SW 1271 (cell line): ENCODE measurements around the gene TRDN.

Experiments
- DNase-seq, 2 experiments: peaks; one replicate each; lab custom pipeline; 2025; lab: John Stamatoyannopoulos, UW

TRDN gene, protein sequence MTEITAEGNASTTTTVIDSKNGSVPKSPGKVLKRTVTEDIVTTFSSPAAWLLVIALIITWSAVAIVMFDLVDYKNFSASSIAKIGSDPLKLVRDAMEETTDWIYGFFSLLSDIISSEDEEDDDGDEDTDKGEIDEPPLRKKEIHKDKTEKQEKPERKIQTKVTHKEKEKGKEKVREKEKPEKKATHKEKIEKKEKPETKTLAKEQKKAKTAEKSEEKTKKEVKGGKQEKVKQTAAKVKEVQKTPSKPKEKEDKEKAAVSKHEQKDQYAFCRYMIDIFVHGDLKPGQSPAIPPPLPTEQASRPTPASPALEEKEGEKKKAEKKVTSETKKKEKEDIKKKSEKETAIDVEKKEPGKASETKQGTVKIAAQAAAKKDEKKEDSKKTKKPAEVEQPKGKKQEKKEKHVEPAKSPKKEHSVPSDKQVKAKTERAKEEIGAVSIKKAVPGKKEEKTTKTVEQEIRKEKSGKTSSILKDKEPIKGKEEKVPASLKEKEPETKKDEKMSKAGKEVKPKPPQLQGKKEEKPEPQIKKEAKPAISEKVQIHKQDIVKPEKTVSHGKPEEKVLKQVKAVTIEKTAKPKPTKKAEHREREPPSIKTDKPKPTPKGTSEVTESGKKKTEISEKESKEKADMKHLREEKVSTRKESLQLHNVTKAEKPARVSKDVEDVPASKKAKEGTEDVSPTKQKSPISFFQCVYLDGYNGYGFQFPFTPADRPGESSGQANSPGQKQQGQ

DNA sequence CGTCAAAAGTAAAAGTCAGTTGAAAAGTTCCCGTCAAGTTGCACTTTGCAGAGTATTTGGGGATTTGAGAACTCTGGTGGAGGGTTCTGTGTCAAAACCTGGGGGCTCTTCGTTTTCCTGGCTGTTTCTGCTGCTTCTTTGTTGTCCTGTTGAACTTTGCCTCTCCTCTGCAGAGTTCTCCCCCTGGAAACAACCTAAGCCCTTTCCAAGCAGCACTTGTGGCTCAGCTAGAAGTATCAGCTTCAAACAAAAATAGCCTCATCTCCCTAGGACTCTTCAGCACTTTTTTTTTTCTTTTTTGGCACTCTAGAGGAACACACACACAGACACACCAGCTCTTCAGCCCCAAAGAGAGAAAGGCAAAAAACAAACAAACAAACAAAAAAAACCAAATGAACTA is at the start of gene TRDN:
TSS of gene TRDN (minus strand) at position 169 of the 400 bp plus-strand sequence. CDS start 175 bp downstream, outside the sequence.
- no peak for DNase-seq

DNA sequence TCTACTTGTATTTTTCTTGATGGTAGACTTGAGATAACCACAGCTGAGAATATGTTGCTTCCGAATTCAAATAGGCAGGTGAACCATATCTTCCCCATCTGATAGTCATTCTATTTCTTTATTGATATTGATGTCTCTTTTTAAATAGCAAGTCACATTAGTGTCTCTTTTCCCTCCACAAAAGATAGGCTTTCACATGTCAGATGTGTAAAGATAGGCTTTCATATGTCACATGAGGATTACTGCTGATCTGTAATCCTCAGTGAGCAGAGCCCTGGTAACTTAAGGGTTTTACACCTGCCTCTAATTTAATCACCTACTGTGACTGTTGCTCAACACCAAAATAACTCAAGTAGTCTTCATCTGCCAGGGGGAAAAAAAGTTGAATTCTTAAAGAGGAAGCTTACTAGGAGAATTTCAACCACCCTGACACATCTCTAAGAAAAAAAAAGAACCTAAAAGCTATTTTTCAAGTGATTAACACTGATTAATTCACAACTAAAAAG is 45.3 kb upstream of the TRDN start:
- DNase-seq = no peak

DNA sequence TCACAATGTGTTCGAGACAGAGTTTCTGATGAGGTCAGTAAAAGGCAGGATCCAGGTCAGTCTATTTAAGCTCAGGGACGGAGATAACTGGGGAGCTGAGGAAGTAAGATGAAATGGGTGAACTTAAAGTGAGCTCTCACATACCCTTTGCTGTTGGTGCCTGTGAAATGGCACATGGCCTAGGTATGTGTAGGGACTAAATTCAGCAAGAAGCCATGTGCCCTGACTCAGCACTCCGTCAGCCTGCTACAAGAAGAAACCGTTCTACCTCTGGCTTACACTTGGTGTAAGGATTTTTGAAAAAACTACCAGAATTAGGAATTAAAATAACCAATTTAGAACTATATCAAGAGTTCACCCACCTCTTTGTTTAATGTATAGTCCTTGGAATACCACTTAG is 41.1 kb upstream of the TRDN start:
- DNase-seq = no peak

DNA sequence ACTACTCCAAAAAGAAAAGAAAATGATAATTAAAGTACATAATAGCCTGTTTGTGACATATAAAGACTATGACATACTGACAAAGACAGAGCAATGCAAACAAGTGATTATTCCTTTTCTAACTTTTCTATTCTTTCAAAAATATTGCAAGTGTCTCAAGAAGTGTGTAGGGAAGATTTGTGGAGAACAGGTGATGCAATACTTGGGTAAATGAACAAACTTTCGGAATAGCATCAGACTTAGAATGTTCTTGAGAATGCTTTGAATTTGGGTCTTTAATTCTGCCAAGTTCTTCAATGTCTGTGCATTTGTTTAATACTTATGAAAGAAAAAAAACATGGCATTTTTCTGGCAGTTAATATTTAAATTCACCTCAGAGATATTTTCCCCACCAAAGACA is 40.0 kb upstream of the TRDN start:
- no peak for DNase-seq

DNA sequence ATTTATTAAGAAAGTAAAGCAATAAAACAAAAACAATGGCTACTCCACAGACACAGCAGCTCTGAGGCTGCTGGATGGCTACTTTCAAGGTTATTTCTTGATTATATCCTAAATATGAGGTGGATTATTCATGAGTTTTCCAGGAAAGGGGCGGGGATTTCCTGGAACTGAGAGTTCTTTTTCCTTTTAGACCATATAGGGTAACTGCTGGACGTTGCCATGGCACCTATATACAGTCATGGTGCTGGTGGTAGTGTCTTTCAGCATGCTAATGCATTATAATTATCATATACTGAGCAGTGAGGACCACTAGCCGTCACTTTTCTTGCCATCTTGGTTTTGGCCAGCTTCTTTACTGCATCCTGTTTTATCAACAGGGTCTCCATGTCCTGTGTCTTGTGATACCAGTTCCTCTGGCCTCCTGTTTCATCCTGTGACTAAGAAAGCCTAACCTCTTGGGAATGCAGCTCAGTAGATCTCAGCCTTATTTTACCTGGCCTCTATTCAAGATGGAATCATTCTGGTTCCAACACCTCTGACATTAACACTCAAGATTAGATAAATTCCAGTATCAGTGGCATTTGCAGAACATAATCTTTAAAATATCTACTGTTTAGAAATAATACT is 32.3 kb upstream of the TRDN start:
- DNase-seq = no peak

DNA sequence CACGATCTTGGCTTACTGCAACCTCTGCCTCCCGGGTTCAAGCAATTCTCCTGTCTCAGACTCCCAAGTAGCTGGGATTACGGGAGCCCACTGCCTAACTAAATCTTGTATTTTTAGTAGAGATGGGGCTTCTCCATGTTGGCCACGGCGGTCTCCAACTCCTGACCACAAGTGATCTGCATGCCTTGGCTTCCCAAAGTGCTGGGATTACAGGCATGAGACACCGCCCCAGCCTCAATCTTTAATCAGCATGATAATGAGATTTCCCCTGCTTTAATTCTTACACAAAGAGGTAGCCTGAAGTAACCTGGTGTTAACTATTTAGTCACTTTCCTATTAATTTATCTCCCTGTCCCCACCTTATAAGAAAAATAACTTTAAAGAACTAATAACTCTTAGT is 31.3 kb upstream of the TRDN start:
- no peak for DNase-seq

DNA sequence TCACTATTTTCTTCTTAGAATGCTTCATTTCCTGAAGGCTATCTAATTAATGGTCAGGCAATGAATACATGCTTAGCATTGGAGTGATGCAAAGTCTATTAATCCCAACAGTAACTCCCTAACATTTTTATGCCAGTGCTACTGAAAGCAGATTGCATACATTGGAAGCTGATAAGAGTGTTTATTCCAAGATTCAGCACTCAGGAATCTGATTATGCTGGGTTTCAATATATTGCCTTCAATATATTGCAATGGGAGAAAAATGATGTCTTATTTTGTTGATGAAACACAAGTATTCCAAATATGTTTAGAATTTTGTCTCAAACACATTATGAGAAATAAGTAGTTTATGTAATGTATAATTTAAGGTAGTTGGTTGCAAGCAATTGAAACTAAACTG is 26.7 kb upstream of the TRDN start:
- DNase-seq = no peak

DNA sequence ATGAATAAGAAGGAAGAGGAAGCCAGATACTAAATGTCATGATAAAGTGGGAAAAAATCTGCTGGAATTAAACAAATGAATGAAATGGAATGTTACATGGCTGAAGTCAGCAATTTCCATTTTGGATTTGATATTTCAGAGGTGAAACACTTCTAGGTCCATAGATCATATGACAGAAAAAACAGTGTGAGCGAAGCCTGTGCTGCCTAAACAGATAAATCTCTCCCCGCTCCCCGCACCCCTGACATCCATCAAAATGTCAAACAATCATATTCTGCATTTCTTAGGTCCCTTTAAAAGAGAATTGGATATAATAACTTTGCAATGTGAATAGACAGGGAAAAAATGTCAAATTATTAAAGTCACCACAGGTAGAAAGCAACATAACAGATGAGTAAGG is 26.0 kb upstream of the TRDN start:
- DNase-seq = no peak

DNA sequence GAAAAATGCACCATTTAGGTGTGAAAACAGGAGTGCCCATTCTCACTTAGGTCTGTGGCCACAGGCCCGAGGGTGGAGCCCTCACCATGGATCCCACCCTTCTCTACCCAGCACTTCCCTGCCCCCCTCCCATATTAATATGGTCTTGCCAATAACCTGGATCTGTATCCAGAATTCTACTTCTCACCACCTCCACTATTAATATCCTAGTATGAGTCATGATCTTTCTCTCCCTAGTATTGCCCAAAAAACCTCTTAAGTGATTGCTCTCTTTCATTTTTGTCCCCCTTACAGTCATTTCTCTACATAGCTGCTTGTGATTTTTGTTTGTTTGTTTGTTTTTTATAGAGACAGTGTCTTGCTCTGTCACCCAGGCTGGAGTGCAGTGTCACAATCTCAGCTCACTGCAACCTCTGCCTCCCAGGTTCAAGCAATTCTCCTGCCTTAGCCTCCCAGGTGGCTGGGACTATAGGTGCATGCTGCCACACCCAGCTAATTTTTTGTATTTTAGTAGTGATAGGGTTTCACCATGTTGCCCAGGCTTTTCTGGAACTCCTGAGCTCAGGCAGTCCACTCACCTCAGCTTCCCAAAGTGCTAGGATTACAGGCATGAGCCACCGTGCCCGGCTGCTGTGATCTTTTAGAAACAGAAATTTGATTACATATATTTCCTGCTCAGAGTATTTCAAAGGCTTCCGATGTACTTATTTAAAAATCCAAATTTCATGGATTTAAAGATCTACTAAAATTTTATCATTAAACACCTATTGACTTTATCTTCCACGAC is 24.5 kb upstream of the TRDN start:
- DNase-seq = no peak

DNA sequence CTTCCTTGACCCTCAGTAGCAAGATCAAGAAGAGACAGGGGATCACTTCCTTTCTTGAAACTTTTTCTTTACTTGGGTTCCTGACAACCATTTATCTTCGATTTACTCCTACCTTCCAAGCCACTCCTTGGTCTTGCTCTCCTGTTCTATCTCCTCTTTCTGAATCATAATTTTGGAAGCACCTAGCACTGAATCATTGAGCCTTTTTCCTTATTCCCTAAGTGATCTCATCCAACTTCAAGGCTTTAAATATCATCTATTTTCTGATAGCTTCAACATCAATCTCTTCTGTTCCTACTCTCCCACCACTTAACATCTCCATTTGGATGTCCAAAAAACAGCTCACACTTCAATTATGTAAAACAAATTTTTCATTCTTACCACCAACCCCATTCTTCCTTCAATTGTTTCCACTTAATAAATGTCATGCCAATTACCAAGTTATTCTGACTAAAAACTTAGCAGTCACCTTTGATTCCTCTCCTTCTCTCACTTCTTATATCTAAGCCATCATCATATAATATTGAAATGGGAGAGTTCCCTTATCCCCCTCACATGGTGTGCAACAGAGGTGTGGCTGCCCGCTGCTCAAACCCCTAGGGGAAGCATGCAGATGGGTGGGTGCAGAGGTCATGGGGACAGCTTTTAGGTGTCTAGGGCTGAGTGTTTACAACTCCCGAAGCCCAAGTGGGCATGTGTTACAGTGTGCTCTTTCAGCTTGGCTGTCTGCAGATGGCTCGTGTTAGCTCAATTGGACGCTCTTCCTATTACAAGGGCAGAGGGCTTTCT is 23.4 kb upstream of the TRDN start:
- no peak for DNase-seq

DNA sequence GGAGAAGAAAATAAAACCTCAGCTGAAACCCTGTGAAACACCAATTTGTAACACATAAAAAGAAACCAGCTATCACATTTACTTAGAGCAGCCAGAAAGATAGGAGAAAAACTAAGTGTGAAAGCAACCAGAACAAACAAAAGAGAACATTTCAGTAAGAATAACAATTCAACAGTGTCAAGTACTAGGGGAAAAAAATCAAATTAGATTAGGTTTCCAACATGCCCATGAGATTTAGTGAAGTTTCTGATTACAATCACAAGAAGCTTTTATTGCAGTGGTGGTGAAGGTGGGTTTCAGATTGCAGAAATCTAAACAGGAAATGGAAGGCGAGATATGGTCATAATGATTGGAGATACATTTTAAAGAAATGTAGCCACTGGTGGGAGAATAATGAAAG is 22.1 kb upstream of the TRDN start:
- no peak for DNase-seq

DNA sequence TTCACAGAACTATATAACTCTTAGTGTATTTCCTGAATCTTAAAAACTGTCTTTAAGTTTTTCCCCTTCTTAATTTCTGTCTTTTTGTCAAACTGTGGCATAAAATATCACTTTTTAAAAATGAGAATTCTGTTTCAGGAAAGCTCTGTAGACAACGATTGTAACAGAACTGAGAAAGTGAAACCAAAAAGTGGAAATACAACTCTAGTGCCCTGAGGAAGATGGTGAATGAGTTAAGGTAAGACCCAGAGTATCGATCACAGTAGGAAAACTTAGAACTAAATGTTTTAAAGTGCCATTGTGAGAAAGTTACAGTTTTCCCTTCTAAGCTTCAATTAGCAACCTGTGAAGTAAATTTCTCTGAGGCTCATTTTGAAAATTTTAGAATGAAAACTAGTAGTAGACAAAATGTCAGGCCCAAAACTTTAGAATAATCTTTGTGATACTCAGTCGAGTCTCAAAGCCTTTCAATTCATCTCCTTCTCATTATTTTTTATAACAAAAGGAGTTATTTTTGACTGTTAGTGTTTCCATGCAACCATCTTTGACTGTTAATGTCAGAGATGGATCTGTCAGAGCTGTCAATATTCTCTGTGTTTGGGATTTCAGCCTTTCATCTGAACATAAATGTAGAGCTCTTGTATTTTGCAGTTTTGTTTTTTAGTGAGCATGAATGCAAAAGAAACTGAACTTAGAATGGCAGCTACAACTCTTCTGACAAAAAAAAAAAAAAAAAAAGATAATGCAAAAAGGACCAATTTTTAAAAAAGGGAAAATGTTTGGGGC is 19.0 kb upstream of the TRDN start:
- DNase-seq = no peak

DNA sequence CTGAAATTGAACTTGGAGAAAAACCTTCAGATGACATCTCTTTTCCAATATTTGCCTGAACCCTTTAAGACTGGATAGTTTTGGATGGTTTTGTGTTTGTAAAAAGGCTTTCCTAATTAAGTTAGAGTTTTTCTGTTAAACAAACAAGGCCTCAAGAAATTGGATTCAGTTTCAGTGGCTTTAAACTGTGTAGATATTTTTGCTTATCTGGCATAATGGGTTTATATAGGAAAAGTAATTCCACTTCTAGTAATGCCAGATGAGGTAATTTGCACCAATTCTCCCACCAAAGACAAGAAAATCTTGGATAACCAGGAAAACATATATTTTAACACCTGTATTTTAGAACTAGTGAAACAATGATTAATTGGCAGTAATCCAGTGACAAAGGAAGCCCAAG is 12.0 kb upstream of the TRDN start:
- DNase-seq = no peak

DNA sequence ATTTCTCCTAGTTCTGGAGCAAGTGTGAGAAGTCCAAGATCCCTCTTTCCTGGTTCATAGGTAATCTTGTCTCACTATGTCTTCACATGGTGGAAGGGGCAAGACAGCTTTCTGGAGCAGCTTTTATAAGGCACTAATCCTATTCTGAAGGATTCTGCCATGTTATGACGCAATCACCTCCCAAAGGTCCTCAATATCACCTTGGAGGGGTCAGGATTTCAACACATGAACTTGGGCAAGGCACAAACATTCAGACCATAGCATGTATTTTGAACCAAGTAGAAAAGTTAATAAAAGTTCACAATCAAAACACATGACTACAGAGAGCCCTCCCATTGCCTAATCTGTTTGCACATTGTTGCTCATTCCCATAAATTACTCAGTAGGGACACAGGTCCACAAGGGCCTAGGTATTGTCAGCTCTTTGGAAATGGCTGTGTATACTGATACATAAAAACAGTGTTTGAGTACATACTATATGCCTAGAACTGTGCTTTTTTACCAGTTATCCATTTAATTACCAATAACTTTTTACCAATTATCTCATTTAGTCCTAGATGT is 11.3 kb upstream of the TRDN start:
- DNase-seq = no peak

DNA sequence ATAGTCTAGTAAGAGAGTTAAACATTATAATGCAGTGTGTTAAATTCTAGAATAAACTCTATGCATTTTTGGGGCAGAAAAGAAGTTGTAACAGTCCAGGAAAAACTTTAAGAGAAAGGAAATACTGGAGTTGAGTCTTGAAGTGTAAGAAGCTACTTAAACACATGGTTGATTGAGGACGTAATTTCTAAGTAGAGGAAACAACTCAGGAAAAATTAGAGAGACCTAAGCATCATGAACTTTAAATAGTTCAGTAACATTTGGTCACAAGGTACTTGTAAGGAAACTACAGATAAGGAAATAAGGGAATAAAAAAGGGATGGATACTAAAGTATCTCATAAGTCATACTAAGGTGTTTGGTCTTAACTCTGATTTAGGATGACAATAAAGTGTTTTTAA is 4.7 kb upstream of the TRDN start:
- DNase-seq = no peak

DNA sequence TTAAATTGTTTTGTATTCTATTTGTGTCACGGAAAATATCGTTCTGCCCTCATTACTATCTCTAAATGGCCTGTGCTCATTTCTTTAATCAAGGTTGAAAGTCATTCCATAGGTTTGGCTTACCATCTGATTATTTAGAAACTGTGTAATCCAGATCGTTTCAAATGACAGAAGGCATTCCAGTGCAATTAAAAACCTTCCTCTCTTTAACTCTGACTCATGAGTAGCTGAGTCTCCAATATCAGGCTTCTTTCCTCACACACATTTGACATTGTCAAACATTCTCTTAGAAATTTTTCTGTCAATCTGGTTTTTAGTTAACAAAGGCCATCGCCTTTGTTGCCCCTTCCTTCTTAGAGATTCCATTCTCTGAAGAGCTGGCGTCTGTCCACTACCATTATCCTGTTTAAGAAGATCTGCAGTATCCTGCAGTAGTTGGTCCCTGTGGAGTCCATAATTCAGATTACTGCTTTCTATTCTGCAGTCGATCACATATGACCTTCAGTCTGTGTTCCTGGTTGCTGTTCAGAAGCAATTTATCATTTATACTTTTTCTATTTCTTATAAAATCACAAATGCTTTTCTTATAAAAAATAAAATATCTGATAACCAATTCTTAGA is 3.9 kb upstream of the TRDN start:
- DNase-seq = no peak

DNA sequence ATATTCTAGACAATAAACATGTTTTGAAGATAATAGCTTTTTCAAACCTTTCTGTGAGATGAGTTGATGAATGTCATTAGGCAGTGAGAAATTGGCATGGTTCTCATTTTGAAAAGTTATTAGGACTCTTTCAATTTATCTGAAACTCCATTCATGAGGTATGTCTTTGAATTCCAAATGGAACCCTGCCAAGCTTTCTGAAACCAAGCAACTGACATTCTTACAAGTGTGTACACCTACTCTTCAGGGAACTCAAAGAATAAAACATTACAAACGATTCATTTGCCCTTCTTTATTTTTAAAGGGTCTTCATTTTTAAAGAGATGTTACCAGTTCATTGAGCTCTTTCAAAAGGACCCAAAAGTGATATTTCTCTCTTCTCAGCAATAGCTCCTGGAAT is 2.1 kb upstream of the TRDN start:
- DNase-seq = no peak

DNA sequence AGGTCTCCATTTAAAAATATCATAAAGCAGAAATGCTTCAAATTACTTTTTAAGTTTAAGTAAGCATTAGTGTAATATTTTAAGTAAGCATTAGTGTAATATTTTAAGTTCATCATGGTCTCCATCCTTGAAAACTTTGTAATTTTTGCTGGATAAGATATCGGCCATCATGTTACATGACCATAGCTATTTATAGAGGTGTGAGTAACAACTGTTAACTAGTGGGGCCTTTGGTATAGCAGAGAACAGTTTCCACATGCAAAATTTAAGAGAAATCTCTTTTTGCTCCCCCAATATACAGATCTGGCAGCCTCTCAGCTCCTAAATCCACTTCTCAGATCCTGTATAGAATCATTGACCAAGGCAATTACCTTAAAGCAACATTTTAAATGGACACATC is 468 bp downstream of the TRDN start:
- DNase-seq = no peak

DNA sequence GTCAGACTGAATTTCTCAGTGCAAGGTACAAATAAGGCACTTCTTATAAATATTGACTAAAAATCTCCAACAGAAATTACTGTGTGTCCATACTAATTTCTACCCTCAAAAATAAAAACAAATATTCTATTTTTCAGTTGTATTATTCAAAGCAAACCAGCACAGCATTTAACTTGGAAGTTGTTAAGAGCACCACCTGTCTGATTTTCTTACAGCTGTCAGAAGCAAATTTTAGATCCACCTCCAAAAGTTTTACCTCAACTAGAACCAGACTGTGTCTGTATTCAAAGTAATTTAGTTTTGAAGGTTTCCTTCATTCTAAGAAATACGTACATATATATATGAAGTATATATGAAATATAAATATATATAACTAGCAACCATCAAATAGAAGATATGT is 1.2 kb downstream of the TRDN start:
- DNase-seq = no peak

DNA sequence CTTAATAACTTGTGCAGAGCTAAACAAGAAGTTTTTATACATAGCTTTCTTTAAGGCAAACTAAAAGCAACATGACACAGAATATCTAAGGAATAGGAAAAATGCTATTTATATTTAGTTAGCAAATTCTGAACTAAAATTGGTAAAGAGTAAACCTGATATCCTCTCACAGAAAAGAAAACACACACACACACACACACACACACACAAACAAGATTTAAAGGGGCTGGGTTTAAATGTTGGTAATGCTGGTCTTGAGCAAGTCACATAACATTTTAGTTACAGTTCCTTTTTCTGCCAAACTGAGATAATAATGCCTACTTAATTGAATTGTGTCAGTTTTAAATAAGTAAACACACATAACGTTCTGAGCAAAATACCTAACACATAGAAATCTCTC is 1.6 kb downstream of the TRDN start:
- no peak for DNase-seq
